HepG2 (cell line): Measurements from ENCODE around the gene HELZ2. TPM values are rescaled to one million over a fixed set of nuclear protein-coding genes. Genes with fewer than 3 reads are reported as not detected.

Experiments
- FOXP1 ChIP-seq, 2 experiments: fragments of 450-650 bp in 1 of 2; IDR thresholded peaks; 2 replicates each; pipeline ENCODE4 v1.6.1; 2017 to 2018; ENCODE audit warnings: antibody characterized with exemption in 1 of 2
- HDAC2 ChIP-seq: sonication (generic); formaldehyde crosslinking; IDR thresholded peaks from 2 replicates; pipeline ENCODE4 v1.4.0; 2020; ENCODE audit warnings: missing genetic modification reagents
- HIVEP1 ChIP-seq: sonication (generic); formaldehyde crosslinking; IDR thresholded peaks from 2 replicates; pipeline ENCODE4 v1.4.0; 2020; ENCODE audit warnings: mild to moderate bottlenecking, missing genetic modification reagents
- IRF2 ChIP-seq: IDR thresholded peaks from 2 replicates; pipeline ENCODE4 v1.6.1; 2018; ENCODE audit warnings: missing genetic modification reagents, missing compliant biosample characterization
- KDM5B ChIP-seq: sonication (generic); formaldehyde crosslinking; IDR thresholded peaks from 2 replicates; pipeline ENCODE4 v1.4.0; 2020; ENCODE audit warnings: missing genetic modification reagents, mild to moderate bottlenecking, borderline replicate concordance
- NFIC ChIP-seq: IDR thresholded peaks from 2 replicates; pipeline ENCODE4 v1.6.1; 2012; ENCODE audit warnings: mild to moderate bottlenecking, low read length, inconsistent platforms
- PCBP2 ChIP-seq: fragments of 200-400 bp; formaldehyde crosslinking; optimal IDR thresholded peaks from 2 replicates; pipeline ENCODE3; 2018; ENCODE audit warnings: low read length, low read depth; ENCODE audit not compliant: poor library complexity, severe bottlenecking
- POLR2G ChIP-seq: fragments of 200-400 bp; formaldehyde crosslinking; IDR thresholded peaks from 2 replicates; pipeline ENCODE4 v1.6.1; 2018; ENCODE audit warnings: mild to moderate bottlenecking, low read depth, low read length, moderate library complexity
- RBAK ChIP-seq: sonication (generic); formaldehyde crosslinking; IDR thresholded peaks from 2 replicates; pipeline ENCODE4 v1.5.1; 2020; ENCODE audit warnings: mild to moderate bottlenecking, missing genetic modification reagents
- SMYD3 ChIP-seq: sonication (generic); formaldehyde crosslinking; IDR thresholded peaks from 2 replicates; pipeline ENCODE4 v1.8.1; 2023; ENCODE audit warnings: mild to moderate bottlenecking, missing genetic modification reagents
- polyA plus RNA-seq, 8 experiments: library from polyadenylated mRNA; depleted of rRNA in 3 of 8; stranded (reverse) in 7 of 8; unstranded in 1 of 8; fragments of >200 nt; fragmentation: Illumina TruSeq in 4 of 8; extraction: Trizol in 4 of 8; gene quantifications; 2 replicates each; pipeline versions ENCODE4 v1.2.1 to v1.2.3, GENCODE V29; 2011 to 2016; ENCODE audit warnings: low read depth in 4 of 8, missing spikeins in 1 of 8, mixed read lengths in 1 of 8; ENCODE audit not compliant: insufficient read depth in 1 of 8
- total RNA-seq, 5 experiments: library from RNA; depleted of rRNA; stranded (reverse); fragments of >200 nt; fragmentation: Illumina TruSeq; extraction: Trizol; gene quantifications; 2 replicates each; pipeline ENCODE4 v1.2.3, GENCODE V29; 2016; ENCODE audit warnings: low read depth in 1 of 5
- TF ChIP-seq, protein P1 (sequence below): sonication (generic); formaldehyde crosslinking; IDR thresholded peaks from 2 replicates; pipeline ENCODE4 v1.8.1; 2023; ENCODE audit warnings: mild to moderate bottlenecking, inconsistent platforms, moderate library complexity, missing genetic modification reagents, borderline replicate concordance
- TF ChIP-seq, protein P2 (sequence below): sonication (generic); formaldehyde crosslinking; IDR thresholded peaks from 2 replicates; pipeline ENCODE4 v1.4.0; 2020; ENCODE audit warnings: missing genetic modification reagents
- TF ChIP-seq, protein P3 (sequence below): sonication (generic); formaldehyde crosslinking; IDR thresholded peaks from 2 replicates; pipeline ENCODE4 v1.4.0; 2020; ENCODE audit warnings: missing genetic modification reagents
- TF ChIP-seq, protein P4 (sequence below): sonication (generic); formaldehyde crosslinking; IDR thresholded peaks from 2 replicates; pipeline ENCODE4 v1.4.0; 2020; ENCODE audit warnings: mild to moderate bottlenecking, missing genetic modification reagents
- TF ChIP-seq, protein P5 (sequence below): sonication (generic); formaldehyde crosslinking; IDR thresholded peaks from 2 replicates; pipeline ENCODE4; 2020; ENCODE audit warnings: missing genetic modification reagents, mild to moderate bottlenecking, borderline replicate concordance

HELZ2 gene
- total and polyA plus RNA-seq, 2 of the 13 experiments (the other 11 are each of a cell fraction or from before 2014, with no cell fraction given): 9.6 to 10.1 TPM

DNA sequence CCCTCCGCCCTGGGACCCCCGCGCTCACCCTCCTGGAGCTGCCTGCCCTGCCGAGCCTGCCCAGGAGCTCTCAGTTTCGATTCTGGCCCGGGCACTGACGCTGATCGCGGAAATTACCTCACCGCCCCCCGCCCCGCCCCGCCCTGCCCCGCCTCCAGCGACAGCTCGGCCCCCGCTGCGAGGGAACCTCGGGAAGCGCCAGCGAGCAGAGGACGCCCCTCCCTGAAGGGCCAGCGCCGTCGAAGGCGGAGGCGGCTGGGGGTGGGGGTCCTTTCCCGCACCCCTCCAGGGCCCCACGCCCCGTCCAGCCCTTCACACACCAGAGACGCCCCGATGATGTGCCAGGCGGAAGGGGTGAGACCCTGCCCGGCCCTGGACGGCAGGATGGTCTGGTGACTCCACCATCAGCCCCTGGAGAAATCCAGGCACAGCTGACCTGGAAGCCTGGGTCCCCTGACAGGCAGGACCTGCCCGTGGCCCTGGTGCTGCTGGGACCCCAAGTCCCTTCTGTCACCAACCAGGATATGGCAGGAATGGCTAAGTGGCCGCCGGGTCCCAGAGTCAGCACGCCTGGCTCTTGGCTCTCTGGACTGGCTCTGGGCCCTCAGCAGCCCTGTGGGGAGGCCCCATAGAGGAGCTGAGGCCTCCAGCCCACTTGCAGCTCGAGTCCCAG is at the start of gene HELZ2 (continued):
- TF ChIP-seq, protein P1, sequence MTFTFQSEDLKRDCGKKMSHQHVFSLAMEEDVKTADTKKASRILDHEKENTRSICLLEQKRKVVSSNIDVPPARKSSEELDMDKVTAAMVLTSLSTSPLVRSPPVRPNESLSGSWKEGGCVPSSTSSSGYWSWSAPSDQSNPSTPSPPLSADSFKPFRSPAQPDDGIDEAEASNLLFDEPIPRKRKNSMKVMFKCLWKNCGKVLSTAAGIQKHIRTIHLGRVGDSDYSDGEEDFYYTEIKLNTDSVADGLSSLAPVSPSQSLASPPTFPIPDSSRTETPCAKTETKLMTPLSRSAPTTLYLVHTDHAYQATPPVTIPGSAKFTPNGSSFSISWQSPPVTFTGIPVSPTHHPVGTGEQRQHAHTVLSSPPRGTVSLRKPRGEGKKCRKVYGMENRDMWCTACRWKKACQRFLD (CRISPR knock-in tag): no peak
- peak; percentile 65 for TF ChIP-seq POLR2G
- no peak for TF ChIP-seq PCBP2
- TF ChIP-seq, protein P2, sequence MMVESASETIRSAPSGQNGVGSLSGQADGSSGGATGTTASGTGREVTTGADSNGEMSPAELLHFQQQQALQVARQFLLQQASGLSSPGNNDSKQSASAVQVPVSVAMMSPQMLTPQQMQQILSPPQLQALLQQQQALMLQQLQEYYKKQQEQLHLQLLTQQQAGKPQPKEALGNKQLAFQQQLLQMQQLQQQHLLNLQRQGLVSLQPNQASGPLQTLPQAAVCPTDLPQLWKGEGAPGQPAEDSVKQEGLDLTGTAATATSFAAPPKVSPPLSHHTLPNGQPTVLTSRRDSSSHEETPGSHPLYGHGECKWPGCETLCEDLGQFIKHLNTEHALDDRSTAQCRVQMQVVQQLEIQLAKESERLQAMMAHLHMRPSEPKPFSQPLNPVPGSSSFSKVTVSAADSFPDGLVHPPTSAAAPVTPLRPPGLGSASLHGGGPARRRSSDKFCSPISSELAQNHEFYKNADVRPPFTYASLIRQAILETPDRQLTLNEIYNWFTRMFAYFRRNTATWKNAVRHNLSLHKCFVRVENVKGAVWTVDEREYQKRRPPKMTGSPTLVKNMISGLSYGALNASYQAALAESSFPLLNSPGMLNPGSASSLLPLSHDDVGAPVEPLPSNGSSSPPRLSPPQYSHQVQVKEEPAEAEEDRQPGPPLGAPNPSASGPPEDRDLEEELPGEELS (CRISPR knock-in tag): peak; percentile 52; the same call in 1 of the 2 replicates
- TF ChIP-seq NFIC: no peak
- 0 out of 2 replicates have a peak, but pooled peaks have one; percentile 23 for TF ChIP-seq HDAC2 (CRISPR knock-in tag)
- TF ChIP-seq FOXP1 (IDR thresholded peaks at IDR 0.05): no peak
- TF ChIP-seq FOXP1 (CRISPR knock-in tag; IDR thresholded peaks at IDR 0.05): no peak
- TF ChIP-seq, protein P3, sequence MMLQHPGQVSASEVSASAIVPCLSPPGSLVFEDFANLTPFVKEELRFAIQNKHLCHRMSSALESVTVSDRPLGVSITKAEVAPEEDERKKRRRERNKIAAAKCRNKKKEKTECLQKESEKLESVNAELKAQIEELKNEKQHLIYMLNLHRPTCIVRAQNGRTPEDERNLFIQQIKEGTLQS (CRISPR knock-in tag): no peak; the same call in 1 of the 2 replicates
- TF ChIP-seq HIVEP1 (CRISPR knock-in tag): 0 out of 2 replicates have a peak, but pooled peaks have one; percentile 46
- TF ChIP-seq, protein P4, sequence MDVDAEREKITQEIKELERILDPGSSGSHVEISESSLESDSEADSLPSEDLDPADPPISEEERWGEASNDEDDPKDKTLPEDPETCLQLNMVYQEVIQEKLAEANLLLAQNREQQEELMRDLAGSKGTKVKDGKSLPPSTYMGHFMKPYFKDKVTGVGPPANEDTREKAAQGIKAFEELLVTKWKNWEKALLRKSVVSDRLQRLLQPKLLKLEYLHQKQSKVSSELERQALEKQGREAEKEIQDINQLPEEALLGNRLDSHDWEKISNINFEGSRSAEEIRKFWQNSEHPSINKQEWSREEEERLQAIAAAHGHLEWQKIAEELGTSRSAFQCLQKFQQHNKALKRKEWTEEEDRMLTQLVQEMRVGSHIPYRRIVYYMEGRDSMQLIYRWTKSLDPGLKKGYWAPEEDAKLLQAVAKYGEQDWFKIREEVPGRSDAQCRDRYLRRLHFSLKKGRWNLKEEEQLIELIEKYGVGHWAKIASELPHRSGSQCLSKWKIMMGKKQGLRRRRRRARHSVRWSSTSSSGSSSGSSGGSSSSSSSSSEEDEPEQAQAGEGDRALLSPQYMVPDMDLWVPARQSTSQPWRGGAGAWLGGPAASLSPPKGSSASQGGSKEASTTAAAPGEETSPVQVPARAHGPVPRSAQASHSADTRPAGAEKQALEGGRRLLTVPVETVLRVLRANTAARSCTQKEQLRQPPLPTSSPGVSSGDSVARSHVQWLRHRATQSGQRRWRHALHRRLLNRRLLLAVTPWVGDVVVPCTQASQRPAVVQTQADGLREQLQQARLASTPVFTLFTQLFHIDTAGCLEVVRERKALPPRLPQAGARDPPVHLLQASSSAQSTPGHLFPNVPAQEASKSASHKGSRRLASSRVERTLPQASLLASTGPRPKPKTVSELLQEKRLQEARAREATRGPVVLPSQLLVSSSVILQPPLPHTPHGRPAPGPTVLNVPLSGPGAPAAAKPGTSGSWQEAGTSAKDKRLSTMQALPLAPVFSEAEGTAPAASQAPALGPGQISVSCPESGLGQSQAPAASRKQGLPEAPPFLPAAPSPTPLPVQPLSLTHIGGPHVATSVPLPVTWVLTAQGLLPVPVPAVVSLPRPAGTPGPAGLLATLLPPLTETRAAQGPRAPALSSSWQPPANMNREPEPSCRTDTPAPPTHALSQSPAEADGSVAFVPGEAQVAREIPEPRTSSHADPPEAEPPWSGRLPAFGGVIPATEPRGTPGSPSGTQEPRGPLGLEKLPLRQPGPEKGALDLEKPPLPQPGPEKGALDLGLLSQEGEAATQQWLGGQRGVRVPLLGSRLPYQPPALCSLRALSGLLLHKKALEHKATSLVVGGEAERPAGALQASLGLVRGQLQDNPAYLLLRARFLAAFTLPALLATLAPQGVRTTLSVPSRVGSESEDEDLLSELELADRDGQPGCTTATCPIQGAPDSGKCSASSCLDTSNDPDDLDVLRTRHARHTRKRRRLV (CRISPR knock-in tag): no peak
- TF ChIP-seq, protein P5, sequence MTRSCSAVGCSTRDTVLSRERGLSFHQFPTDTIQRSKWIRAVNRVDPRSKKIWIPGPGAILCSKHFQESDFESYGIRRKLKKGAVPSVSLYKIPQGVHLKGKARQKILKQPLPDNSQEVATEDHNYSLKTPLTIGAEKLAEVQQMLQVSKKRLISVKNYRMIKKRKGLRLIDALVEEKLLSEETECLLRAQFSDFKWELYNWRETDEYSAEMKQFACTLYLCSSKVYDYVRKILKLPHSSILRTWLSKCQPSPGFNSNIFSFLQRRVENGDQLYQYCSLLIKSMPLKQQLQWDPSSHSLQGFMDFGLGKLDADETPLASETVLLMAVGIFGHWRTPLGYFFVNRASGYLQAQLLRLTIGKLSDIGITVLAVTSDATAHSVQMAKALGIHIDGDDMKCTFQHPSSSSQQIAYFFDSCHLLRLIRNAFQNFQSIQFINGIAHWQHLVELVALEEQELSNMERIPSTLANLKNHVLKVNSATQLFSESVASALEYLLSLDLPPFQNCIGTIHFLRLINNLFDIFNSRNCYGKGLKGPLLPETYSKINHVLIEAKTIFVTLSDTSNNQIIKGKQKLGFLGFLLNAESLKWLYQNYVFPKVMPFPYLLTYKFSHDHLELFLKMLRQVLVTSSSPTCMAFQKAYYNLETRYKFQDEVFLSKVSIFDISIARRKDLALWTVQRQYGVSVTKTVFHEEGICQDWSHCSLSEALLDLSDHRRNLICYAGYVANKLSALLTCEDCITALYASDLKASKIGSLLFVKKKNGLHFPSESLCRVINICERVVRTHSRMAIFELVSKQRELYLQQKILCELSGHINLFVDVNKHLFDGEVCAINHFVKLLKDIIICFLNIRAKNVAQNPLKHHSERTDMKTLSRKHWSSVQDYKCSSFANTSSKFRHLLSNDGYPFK (CRISPR knock-in tag): no peak
- TF ChIP-seq KDM5B (CRISPR knock-in tag): 0 out of 2 replicates have a peak, but pooled peaks have one; percentile 22
- no peak for TF ChIP-seq SMYD3 (CRISPR knock-in tag)
- no peak; the same call in 1 of the 2 replicates for TF ChIP-seq IRF2 (CRISPR knock-in tag)
- TF ChIP-seq RBAK (CRISPR knock-in tag): no peak
